Thymus (tissue), 11 donors: Measurements from ENCODE around the gene MBNL2. TPM values are rescaled to one million over a fixed set of nuclear protein-coding genes. Genes with fewer than 3 reads are reported as not detected.

Source experiments
- DNase-seq, 9 donors: peaks; one replicate each; pipeline ENCODE4 v3.0.0-alpha.2; 2013; ENCODE audit warnings: low spot score in 9 of 9, low read depth in 6 of 9, missing footprints in 1 of 9
- H3K27ac ChIP-seq, 2 donors: one replicate each; pipeline ENCODE4 v1.5.1; 2013; ENCODE audit warnings: control low read depth in 1 of 2, low read depth in 1 of 2, low read length in 1 of 2, mild to moderate bottlenecking in 1 of 2, moderate library complexity in 1 of 2
- H3K27me3 ChIP-seq, 2 donors: one replicate each; pipeline ENCODE4 v1.5.1; 2013; ENCODE audit warnings: low read length in 1 of 2; ENCODE audit not compliant: control insufficient read depth in 2 of 2, insufficient read depth in 1 of 2
- H3K36me3 ChIP-seq, 2 donors: one replicate each; pipeline ENCODE4 v1.5.1; 2013; ENCODE audit warnings: low read length in 1 of 2, mild to moderate bottlenecking in 1 of 2, moderate library complexity in 1 of 2; ENCODE audit not compliant: control insufficient read depth in 2 of 2, insufficient read depth in 2 of 2
- H3K4me1 ChIP-seq, 2 donors: one replicate each; pipeline ENCODE4 v1.5.1; 2013; ENCODE audit warnings: low read length in 2 of 2; ENCODE audit not compliant: control insufficient read depth in 2 of 2, insufficient read depth in 2 of 2
- H3K4me3 ChIP-seq, 2 donors: one replicate each; pipeline ENCODE4 v1.5.1; 2013; ENCODE audit warnings: low read length in 2 of 2, control low read depth in 1 of 2, mild to moderate bottlenecking in 1 of 2
- H3K9me3 ChIP-seq, 2 donors: one replicate each; pipeline ENCODE4 v1.5.1; 2013; ENCODE audit warnings: low read length in 1 of 2, mild to moderate bottlenecking in 1 of 2; ENCODE audit not compliant: control insufficient read depth in 2 of 2, insufficient read depth in 1 of 2
- WGBS: extraction: QIAGEN DNeasy Blood & Tissue Kit; methylation state at CpG from one replicate; pipeline ENCODE4 v1.1.7; 2013; 5-methylcytosine and 5-hydroxymethylcytosine counted together
- polyA plus RNA-seq: library from polyadenylated mRNA; stranded (reverse); fragments of 200-250 nt; gene quantifications from one replicate; pipeline ENCODE4 v1.2.3, GENCODE V29; 2013
- total RNA-seq: library from RNA; stranded (reverse); fragments of 120-200 nt; gene quantifications from one replicate; pipeline ENCODE4 v1.2.4, GENCODE V29; 2013
- donor health status: healthy.

Gene MBNL2
- total and polyA plus RNA-seq, 2 donors, result 22.7 to 27.1 TPM

GRCh38 chr13:97250560-97250959, 28.4 kb downstream of the MBNL2 start:
- no peak for DNase-seq
- H3K27me3 ChIP-seq, result no peaks in the 10 kb centered on the region
- no peak overlapping the region for H3K4me3 ChIP-seq
- peaks cover 0 to 2% of the 10 kb centered on the region in 2 donors for H3K4me1 ChIP-seq
- H3K27ac ChIP-seq, result peak overlapping the region in 1 of 2 donors; percentile 27
- H3K9me3 ChIP-seq, result no peaks in the 10 kb centered on the region
- no peaks in the 10 kb centered on the region for H3K36me3 ChIP-seq

GRCh38 chr13:97252735-97253134, 30.6 kb downstream of the MBNL2 start:
- H3K9me3 ChIP-seq, result no peaks in the 10 kb centered on the region
- WGBS, result 97% methylated on average over 1 of the region's 1 CpG
- H3K4me1 ChIP-seq, result peaks cover 2% of the 10 kb centered on the region in 2 donors
- no peak overlapping the region for H3K4me3 ChIP-seq
- H3K27me3 ChIP-seq, result no peaks in the 10 kb centered on the region
- no peaks in the 10 kb centered on the region for H3K36me3 ChIP-seq
- H3K27ac ChIP-seq, result no peak overlapping the region
- DNase-seq, result no peak

GRCh38 chr13:97253581-97254293, 31.6 kb downstream of the MBNL2 start:
- H3K4me1 ChIP-seq, result peaks cover 2 to 5% of the 10 kb centered on the region in 2 donors

GRCh38 chr13:97254816-97255215, 32.7 kb downstream of the MBNL2 start:
- H3K36me3 ChIP-seq, result no peaks in the 10 kb centered on the region
- 94% methylated on average over 2 of the region's 2 CpGs for WGBS
- no peaks in the 10 kb centered on the region for H3K27me3 ChIP-seq
- peaks cover 2 to 5% of the 10 kb centered on the region in 2 donors for H3K4me1 ChIP-seq
- H3K9me3 ChIP-seq, result no peaks in the 10 kb centered on the region
- DNase-seq, result no peak
- H3K4me3 ChIP-seq, result no peak overlapping the region
- H3K27ac ChIP-seq, result no peak overlapping the region

More at GRCh38 chr13:97253581-97254293, 31.6 kb downstream of the MBNL2 start:
- WGBS, result 98% methylated on average over 8 of the region's 8 CpGs
- H3K9me3 ChIP-seq, result no peaks in the 10 kb centered on the region
- no peak for DNase-seq
- no peaks in the 10 kb centered on the region for H3K36me3 ChIP-seq
- H3K27ac ChIP-seq, result no peak overlapping the region
- H3K4me3 ChIP-seq, result no peak overlapping the region
- H3K27me3 ChIP-seq, result no peaks in the 10 kb centered on the region

GRCh38 chr13:97255515-97256021, 33.4 kb downstream of the MBNL2 start:
- WGBS, result 91% methylated on average over 3 of the region's 3 CpGs

GRCh38 chr13:97256343-97256783, 34.2 kb downstream of the MBNL2 start:
- no peaks in the 10 kb centered on the region for H3K36me3 ChIP-seq
- DNase-seq, result no peak
- H3K27ac ChIP-seq, result peak overlapping the region in 1 of 2 donors; percentile 21
- no peak overlapping the region for H3K4me3 ChIP-seq
- H3K4me1 ChIP-seq, result peaks cover 0 to 9% of the 10 kb centered on the region in 2 donors
- 95% methylated on average over 5 of the region's 5 CpGs for WGBS
- H3K9me3 ChIP-seq, result no peaks in the 10 kb centered on the region
- no peaks in the 10 kb centered on the region for H3K27me3 ChIP-seq

More at GRCh38 chr13:97255515-97256021, 33.4 kb downstream of the MBNL2 start:
- H3K9me3 ChIP-seq, result no peaks in the 10 kb centered on the region
- H3K4me3 ChIP-seq, result no peak overlapping the region
- H3K36me3 ChIP-seq, result no peaks in the 10 kb centered on the region
- H3K4me1 ChIP-seq, result peaks cover 2 to 5% of the 10 kb centered on the region in 2 donors
- H3K27ac ChIP-seq, result no peak overlapping the region
- no peaks in the 10 kb centered on the region for H3K27me3 ChIP-seq
- no peak for DNase-seq

- Histone ChIP-seq H3K4me3 (no peak overlapping the region), H3K27me3 (no peaks in the 10 kb centered on the region), H3K36me3 (no peaks in the 10 kb centered on the region), H3K4me1 (peaks cover 0 to 18% of the 10 kb centered on the region in 2 donors), H3K27ac (peak overlapping the region; percentile 71 to 76), H3K9me3 (no peaks in the 10 kb centered on the region)
- DNase-seq, result no peak
- 95% methylated on average over 6 of the region's 6 CpGs for WGBS
Measured at GRCh38 chr13:97257228-97257755, 35.2 kb downstream of the MBNL2 start.

- 87% methylated on average over 13 of the region's 13 CpGs for WGBS
- DNase-seq, result no peak
- H3K4me3 ChIP-seq, result no peak overlapping the region
- no peaks in the 10 kb centered on the region for H3K9me3 ChIP-seq
- H3K27me3 ChIP-seq, result no peaks in the 10 kb centered on the region
- H3K27ac ChIP-seq, result peak overlapping the region; percentile 71 to 76
- peaks cover 0 to 18% of the 10 kb centered on the region in 2 donors for H3K4me1 ChIP-seq
- H3K36me3 ChIP-seq, result no peaks in the 10 kb centered on the region
Measured at GRCh38 chr13:97257800-97258799, 36.0 kb downstream of the MBNL2 start.
